HepG2 (cell line): ENCODE results near the gene TCF20. TPM values are rescaled to one million over a fixed set of nuclear protein-coding genes. Genes with fewer than 3 reads are reported as not detected.

Source experiments
- FOXJ3 ChIP-seq: sonication (generic); formaldehyde crosslinking; IDR thresholded peaks from 2 replicates; pipeline ENCODE4 v1.4.0; 2020; ENCODE audit warnings: missing genetic modification reagents, mild to moderate bottlenecking, borderline replicate concordance
- KAT7 ChIP-seq: IDR thresholded peaks from 2 replicates; pipeline ENCODE4 v1.6.1; 2018; ENCODE audit warnings: borderline replicate concordance, missing compliant biosample characterization
- NFIB ChIP-seq: sonication (generic); formaldehyde crosslinking; IDR thresholded peaks from 2 replicates; pipeline ENCODE4 v1.9.0; 2021; ENCODE audit warnings: missing genetic modification reagents, mild to moderate bottlenecking, borderline replicate concordance
- NKX3-1 ChIP-seq: sonication (generic); formaldehyde crosslinking; IDR thresholded peaks from 2 replicates; pipeline ENCODE4 v1.5.0; 2020; ENCODE audit warnings: missing genetic modification reagents
- TSC22D2 ChIP-seq: sonication (generic); formaldehyde crosslinking; IDR thresholded peaks from 2 replicates; pipeline ENCODE4 v1.5.1; 2020; ENCODE audit warnings: missing genetic modification reagents, mild to moderate bottlenecking, borderline replicate concordance
- ZNF543 ChIP-seq: sonication (generic); formaldehyde crosslinking; IDR thresholded peaks from 2 replicates; pipeline ENCODE4 v1.4.0; 2020; ENCODE audit warnings: mild to moderate bottlenecking, missing genetic modification reagents
- ZNF672 ChIP-seq: sonication (generic); formaldehyde crosslinking; IDR thresholded peaks from 2 replicates; pipeline ENCODE4 v1.8.1; 2022; ENCODE audit warnings: missing genetic modification reagents
- ZNF703 ChIP-seq: sonication (generic); formaldehyde crosslinking; IDR thresholded peaks from 2 replicates; pipeline ENCODE4 v1.5.1; 2020; ENCODE audit warnings: missing genetic modification reagents, mild to moderate bottlenecking, moderate library complexity, borderline replicate concordance
- polyA plus RNA-seq, 8 experiments: library from polyadenylated mRNA; depleted of rRNA in 3 of 8; stranded (reverse) in 7 of 8; unstranded in 1 of 8; fragments of >200 nt; fragmentation: Illumina TruSeq in 4 of 8; extraction: Trizol in 4 of 8; gene quantifications; 2 replicates each; pipeline versions ENCODE4 v1.2.1 to v1.2.3, GENCODE V29; 2011 to 2016; ENCODE audit warnings: low read depth in 4 of 8, missing spikeins in 1 of 8, mixed read lengths in 1 of 8; ENCODE audit not compliant: insufficient read depth in 1 of 8
- total RNA-seq, 5 experiments: library from RNA; depleted of rRNA; stranded (reverse); fragments of >200 nt; fragmentation: Illumina TruSeq; extraction: Trizol; gene quantifications; 2 replicates each; pipeline ENCODE4 v1.2.3, GENCODE V29; 2016; ENCODE audit warnings: low read depth in 1 of 5
- TF ChIP-seq, protein P1 (sequence below): sonication (generic); formaldehyde crosslinking; IDR thresholded peaks from 2 replicates; pipeline ENCODE4 v1.5.1; 2020; ENCODE audit warnings: missing genetic modification reagents, mild to moderate bottlenecking, borderline replicate concordance
- TF ChIP-seq, protein P2 (sequence below): IDR thresholded peaks from 2 replicates; pipeline ENCODE4 v1.6.1; 2016; ENCODE audit warnings: missing compliant biosample characterization, missing genetic modification reagents, borderline replicate concordance
- TF ChIP-seq, protein P3 (sequence below): sonication (generic); formaldehyde crosslinking; IDR thresholded peaks from 2 replicates; pipeline ENCODE4 v1.5.0; 2020; ENCODE audit warnings: missing genetic modification reagents
- TF ChIP-seq, protein P4 (sequence below): IDR thresholded peaks from 2 replicates; pipeline ENCODE4 v1.6.1; 2018; ENCODE audit warnings: missing genetic modification reagents, mild to moderate bottlenecking, missing compliant biosample characterization
- TF ChIP-seq, protein P5 (sequence below): sonication (generic); formaldehyde crosslinking; IDR thresholded peaks from one replicate; pipeline ENCODE4 v1.5.1; 2020; ENCODE audit warnings: mild to moderate bottlenecking, missing genetic modification reagents; ENCODE audit errors: not compliant biosample characterization

Gene TCF20
- total and polyA plus RNA-seq, 2 of the 13 experiments (the other 11 are each of a cell fraction or from before 2014, with no cell fraction given), result 12.8 to 23.7 TPM

DNA sequence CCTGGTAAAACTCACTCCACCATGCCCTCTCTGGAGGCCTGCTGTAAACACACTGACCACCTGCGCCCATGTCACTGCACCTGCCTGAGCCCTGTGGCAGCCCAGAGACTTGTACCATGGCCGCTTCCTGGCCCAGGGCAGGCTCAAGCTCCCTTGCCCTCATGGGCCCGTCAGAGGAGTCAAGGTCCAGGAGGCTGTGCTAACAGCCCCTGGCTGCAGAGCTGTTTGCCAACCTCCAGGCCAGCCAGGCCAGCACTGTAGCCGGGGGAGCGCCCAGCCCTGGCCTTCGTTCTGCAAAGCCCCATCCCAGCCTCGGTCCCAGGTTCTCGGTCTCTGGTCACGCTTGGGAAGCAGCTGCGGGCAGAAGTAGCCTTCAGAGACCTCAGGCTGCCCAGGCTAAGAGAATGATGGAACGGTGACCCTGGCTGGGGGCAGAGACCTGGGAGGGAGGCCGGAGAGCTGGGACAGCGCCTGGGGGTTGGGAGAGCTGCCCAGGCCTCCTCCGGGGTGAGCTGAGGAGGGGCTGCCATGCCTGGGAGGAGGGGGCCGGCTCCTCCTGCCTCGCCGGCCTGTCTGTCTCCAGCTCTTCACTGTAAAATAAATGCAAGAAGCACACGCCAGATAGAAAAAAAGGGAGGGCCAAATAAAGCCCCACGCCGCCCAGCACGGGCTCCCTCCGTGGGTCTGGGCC lies 11.9 kb upstream of the TCF20 start (continued):
- TF ChIP-seq NKX3-1 (CRISPR knock-in tag) (no peak), ZNF672 (CRISPR knock-in tag) (no peak), NFIB (CRISPR knock-in tag) (no peak), FOXJ3 (no peak), ZNF543 (no peak), TSC22D2 (CRISPR knock-in tag) (no peak), ZNF703 (CRISPR knock-in tag) (no peak), KAT7 (CRISPR knock-in tag) (no peak)
- TF ChIP-seq, protein P1, sequence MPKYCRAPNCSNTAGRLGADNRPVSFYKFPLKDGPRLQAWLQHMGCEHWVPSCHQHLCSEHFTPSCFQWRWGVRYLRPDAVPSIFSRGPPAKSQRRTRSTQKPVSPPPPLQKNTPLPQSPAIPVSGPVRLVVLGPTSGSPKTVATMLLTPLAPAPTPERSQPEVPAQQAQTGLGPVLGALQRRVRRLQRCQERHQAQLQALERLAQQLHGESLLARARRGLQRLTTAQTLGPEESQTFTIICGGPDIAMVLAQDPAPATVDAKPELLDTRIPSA, result no peak
- TF ChIP-seq, protein P2, sequence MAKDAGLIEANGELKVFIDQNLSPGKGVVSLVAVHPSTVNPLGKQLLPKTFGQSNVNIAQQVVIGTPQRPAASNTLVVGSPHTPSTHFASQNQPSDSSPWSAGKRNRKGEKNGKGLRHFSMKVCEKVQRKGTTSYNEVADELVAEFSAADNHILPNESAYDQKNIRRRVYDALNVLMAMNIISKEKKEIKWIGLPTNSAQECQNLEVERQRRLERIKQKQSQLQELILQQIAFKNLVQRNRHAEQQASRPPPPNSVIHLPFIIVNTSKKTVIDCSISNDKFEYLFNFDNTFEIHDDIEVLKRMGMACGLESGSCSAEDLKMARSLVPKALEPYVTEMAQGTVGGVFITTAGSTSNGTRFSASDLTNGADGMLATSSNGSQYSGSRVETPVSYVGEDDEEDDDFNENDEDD, result no peak
- TF ChIP-seq, protein P3, sequence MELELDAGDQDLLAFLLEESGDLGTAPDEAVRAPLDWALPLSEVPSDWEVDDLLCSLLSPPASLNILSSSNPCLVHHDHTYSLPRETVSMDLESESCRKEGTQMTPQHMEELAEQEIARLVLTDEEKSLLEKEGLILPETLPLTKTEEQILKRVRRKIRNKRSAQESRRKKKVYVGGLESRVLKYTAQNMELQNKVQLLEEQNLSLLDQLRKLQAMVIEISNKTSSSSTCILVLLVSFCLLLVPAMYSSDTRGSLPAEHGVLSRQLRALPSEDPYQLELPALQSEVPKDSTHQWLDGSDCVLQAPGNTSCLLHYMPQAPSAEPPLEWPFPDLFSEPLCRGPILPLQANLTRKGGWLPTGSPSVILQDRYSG (CRISPR knock-in tag), result no peak
- TF ChIP-seq, protein P4, sequence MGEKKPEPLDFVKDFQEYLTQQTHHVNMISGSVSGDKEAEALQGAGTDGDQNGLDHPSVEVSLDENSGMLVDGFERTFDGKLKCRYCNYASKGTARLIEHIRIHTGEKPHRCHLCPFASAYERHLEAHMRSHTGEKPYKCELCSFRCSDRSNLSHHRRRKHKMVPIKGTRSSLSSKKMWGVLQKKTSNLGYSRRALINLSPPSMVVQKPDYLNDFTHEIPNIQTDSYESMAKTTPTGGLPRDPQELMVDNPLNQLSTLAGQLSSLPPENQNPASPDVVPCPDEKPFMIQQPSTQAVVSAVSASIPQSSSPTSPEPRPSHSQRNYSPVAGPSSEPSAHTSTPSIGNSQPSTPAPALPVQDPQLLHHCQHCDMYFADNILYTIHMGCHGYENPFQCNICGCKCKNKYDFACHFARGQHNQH (CRISPR knock-in tag), result no peak
- TF ChIP-seq, protein P5, sequence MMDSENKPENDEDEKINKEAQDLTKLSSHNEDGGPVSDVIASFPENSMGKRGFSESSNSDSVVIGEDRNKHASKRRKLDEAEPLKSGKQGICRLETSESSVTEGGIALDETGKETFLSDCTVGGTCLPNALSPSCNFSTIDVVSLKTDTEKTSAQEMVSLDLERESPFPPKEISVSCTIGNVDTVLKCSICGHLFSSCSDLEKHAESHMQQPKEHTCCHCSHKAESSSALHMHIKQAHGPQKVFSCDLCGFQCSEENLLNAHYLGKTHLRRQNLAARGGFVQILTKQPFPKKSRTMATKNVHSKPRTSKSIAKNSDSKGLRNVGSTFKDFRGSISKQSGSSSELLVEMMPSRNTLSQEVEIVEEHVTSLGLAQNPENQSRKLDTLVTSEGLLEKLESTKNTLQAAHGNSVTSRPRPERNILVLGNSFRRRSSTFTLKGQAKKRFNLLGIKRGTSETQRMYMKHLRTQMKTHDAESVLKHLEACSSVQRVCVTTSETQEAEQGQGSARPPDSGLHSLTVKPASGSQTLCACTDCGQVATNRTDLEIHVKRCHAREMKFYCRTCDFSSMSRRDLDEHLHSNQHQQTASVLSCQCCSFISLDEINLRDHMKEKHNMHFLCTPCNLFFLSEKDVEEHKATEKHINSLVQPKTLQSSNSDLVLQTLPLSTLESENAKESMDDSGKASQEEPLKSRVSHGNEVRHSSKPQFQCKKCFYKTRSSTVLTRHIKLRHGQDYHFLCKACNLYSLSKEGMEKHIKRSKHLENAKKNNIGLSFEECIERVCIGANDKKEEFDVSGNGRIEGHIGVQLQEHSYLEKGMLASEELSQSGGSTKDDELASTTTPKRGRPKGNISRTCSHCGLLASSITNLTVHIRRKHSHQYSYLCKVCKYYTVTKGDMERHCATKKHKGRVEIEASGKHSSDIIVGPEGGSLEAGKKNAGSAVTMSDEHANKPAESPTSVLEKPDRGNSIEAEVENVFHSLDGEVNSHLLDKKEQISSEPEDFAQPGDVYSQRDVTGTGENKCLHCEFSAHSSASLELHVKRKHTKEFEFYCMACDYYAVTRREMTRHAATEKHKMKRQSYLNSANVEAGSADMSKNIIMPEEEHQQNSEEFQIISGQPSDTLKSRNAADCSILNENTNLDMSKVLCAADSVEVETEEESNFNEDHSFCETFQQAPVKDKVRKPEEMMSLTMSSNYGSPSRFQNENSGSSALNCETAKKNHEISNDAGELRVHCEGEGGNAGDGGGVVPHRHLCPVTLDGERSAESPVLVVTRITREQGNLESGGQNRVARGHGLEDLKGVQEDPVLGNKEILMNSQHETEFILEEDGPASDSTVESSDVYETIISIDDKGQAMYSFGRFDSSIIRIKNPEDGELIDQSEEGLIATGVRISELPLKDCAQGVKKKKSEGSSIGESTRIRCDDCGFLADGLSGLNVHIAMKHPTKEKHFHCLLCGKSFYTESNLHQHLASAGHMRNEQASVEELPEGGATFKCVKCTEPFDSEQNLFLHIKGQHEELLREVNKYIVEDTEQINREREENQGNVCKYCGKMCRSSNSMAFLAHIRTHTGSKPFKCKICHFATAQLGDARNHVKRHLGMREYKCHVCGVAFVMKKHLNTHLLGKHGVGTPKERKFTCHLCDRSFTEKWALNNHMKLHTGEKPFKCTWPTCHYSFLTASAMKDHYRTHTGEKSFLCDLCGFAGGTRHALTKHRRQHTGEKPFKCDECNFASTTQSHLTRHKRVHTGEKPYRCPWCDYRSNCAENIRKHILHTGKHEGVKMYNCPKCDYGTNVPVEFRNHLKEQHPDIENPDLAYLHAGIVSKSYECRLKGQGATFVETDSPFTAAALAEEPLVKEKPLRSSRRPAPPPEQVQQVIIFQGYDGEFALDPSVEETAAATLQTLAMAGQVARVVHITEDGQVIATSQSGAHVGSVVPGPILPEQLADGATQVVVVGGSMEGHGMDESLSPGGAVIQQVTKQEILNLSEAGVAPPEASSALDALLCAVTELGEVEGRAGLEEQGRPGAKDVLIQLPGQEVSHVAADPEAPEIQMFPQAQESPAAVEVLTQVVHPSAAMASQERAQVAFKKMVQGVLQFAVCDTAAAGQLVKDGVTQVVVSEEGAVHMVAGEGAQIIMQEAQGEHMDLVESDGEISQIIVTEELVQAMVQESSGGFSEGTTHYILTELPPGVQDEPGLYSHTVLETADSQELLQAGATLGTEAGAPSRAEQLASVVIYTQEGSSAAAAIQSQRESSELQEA (CRISPR knock-in tag), result no peak
